HEK293 (cell line): ENCODE measurements around the gene RASD1.

Experiments used
- KLF16 ChIP-seq: fragments of 450-650 bp; formaldehyde crosslinking; IDR thresholded peaks from 2 replicates; pipeline ENCODE4 v1.5.1; 2017; ENCODE audit warnings: missing biosample characterization, missing genetic modification characterization
- YY1 ChIP-seq: fragments of 450-650 bp; formaldehyde crosslinking; IDR thresholded peaks from 2 replicates; pipeline ENCODE4 v1.5.1; 2018; ENCODE audit warnings: missing biosample characterization, missing genetic modification characterization
- ZNF19 ChIP-seq: fragments of 450-650 bp; formaldehyde crosslinking; IDR thresholded peaks from 2 replicates; pipeline ENCODE4; 2016; ENCODE audit warnings: missing biosample characterization, missing genetic modification characterization, low read depth
- ZNF530 ChIP-seq: fragments of 450-650 bp; formaldehyde crosslinking; IDR thresholded peaks from 2 replicates; pipeline ENCODE4 v1.5.1; 2016; ENCODE audit warnings: low read depth, missing biosample characterization, missing genetic modification characterization
- ZNF555 ChIP-seq: fragments of 450-650 bp; formaldehyde crosslinking; conservative IDR thresholded peaks from 2 replicates; pipeline ENCODE4 v1.5.1; 2017; ENCODE audit warnings: missing biosample characterization, mild to moderate bottlenecking, missing genetic modification characterization, inconsistent platforms
- ZNF776 ChIP-seq: fragments of 450-650 bp; formaldehyde crosslinking; IDR thresholded peaks from 2 replicates; pipeline ENCODE4 v1.5.0; 2017; ENCODE audit warnings: missing biosample characterization, missing genetic modification characterization, borderline replicate concordance
- TF ChIP-seq, protein P1 (sequence below): fragments of 450-650 bp; formaldehyde crosslinking; IDR thresholded peaks from 2 replicates; pipeline ENCODE4 v1.5.1; 2016; ENCODE audit warnings: missing biosample characterization, missing genetic modification characterization
- TF ChIP-seq, protein P2 (sequence below): fragments of 450-650 bp; formaldehyde crosslinking; IDR thresholded peaks from 2 replicates; pipeline ENCODE4 v1.5.1; 2016; ENCODE audit warnings: missing biosample characterization, missing genetic modification characterization
- TF ChIP-seq, protein P3 (sequence below): fragments of 450-650 bp; formaldehyde crosslinking; IDR thresholded peaks from 2 replicates; pipeline ENCODE4 v1.5.1; 2016; ENCODE audit warnings: missing biosample characterization, missing genetic modification characterization
- TF ChIP-seq, protein P4 (sequence below): fragments of 450-650 bp; formaldehyde crosslinking; IDR thresholded peaks from 2 replicates; pipeline ENCODE4 v1.5.1; 2017; ENCODE audit warnings: missing biosample characterization, missing genetic modification characterization
- TF ChIP-seq, protein P5 (sequence below): IDR thresholded peaks from 2 replicates; pipeline ENCODE4 v1.6.1; 2011; ENCODE audit warnings: mild to moderate bottlenecking, low read depth, low read length, borderline replicate concordance

DNA sequence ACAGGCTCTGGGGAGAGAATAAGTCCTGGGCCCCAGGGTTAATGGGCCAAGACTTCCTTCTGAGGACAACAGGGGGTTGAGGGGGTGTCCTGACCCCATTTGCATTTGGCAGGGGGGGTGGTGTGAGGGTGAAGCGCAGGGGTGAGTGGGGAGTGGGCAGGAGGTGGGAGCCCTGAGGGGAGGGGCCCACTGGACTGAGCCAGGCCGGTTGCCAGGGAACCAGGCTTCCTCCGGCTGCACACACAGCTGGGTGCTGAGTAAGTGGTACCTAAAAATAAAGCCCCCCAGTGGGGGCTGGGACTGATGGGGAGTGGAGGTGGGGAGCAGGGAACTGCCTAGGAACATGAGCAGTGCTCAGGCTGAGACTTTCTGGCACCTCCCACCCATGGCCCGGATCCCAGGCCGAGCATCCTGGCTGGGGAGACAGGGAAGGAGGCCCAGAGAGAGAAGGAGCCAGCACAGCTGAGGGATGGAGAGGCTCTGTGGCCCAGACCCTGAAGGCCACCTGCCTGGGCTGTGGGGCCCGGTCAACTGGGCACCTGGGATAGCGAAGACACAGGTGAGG lies 7.5 kb upstream of the RASD1 start:
- TF ChIP-seq ZNF776 (tag by site-specific recombination) (no peak), YY1 (tag by site-specific recombination) (no peak), ZNF530 (tag by site-specific recombination) (no peak), ZNF19 (tag by site-specific recombination) (no peak), KLF16 (tag by site-specific recombination) (no peak), ZNF555 (no peak)
- TF ChIP-seq, protein P1, sequence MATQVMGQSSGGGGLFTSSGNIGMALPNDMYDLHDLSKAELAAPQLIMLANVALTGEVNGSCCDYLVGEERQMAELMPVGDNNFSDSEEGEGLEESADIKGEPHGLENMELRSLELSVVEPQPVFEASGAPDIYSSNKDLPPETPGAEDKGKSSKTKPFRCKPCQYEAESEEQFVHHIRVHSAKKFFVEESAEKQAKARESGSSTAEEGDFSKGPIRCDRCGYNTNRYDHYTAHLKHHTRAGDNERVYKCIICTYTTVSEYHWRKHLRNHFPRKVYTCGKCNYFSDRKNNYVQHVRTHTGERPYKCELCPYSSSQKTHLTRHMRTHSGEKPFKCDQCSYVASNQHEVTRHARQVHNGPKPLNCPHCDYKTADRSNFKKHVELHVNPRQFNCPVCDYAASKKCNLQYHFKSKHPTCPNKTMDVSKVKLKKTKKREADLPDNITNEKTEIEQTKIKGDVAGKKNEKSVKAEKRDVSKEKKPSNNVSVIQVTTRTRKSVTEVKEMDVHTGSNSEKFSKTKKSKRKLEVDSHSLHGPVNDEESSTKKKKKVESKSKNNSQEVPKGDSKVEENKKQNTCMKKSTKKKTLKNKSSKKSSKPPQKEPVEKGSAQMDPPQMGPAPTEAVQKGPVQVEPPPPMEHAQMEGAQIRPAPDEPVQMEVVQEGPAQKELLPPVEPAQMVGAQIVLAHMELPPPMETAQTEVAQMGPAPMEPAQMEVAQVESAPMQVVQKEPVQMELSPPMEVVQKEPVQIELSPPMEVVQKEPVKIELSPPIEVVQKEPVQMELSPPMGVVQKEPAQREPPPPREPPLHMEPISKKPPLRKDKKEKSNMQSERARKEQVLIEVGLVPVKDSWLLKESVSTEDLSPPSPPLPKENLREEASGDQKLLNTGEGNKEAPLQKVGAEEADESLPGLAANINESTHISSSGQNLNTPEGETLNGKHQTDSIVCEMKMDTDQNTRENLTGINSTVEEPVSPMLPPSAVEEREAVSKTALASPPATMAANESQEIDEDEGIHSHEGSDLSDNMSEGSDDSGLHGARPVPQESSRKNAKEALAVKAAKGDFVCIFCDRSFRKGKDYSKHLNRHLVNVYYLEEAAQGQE: no peak
- TF ChIP-seq, protein P2, sequence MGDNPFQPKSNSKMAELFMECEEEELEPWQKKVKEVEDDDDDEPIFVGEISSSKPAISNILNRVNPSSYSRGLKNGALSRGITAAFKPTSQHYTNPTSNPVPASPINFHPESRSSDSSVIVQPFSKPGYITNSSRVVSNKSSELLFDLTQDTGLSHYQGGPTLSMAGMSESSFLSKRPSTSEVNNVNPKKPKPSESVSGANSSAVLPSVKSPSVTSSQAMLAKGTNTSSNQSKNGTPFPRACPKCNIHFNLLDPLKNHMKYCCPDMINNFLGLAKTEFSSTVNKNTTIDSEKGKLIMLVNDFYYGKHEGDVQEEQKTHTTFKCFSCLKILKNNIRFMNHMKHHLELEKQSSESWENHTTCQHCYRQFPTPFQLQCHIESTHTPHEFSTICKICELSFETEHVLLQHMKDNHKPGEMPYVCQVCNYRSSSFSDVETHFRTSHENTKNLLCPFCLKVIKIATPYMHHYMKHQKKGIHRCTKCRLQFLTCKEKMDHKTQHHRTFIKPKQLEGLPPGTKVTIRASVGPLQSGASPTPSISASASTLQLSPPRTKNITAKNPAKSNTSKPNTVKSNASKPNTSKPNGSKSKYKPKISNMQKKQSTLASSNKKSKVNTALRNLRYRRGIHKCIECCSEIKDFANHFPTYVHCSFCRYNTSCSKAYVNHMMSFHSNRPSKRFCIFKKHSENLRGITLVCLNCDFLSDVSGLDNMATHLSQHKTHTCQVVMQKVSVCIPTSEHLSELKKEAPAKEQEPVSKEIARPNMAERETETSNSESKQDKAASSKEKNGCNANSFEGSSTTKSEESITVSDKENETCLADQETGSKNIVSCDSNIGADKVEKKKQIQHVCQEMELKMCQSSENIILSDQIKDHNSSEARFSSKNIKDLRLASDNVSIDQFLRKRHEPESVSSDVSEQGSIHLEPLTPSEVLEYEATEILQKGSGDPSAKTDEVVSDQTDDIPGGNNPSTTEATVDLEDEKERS (tag by site-specific recombination): no peak
- TF ChIP-seq, protein P3, sequence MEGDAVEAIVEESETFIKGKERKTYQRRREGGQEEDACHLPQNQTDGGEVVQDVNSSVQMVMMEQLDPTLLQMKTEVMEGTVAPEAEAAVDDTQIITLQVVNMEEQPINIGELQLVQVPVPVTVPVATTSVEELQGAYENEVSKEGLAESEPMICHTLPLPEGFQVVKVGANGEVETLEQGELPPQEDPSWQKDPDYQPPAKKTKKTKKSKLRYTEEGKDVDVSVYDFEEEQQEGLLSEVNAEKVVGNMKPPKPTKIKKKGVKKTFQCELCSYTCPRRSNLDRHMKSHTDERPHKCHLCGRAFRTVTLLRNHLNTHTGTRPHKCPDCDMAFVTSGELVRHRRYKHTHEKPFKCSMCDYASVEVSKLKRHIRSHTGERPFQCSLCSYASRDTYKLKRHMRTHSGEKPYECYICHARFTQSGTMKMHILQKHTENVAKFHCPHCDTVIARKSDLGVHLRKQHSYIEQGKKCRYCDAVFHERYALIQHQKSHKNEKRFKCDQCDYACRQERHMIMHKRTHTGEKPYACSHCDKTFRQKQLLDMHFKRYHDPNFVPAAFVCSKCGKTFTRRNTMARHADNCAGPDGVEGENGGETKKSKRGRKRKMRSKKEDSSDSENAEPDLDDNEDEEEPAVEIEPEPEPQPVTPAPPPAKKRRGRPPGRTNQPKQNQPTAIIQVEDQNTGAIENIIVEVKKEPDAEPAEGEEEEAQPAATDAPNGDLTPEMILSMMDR (tag by site-specific recombination): no peak
- TF ChIP-seq, protein P4, sequence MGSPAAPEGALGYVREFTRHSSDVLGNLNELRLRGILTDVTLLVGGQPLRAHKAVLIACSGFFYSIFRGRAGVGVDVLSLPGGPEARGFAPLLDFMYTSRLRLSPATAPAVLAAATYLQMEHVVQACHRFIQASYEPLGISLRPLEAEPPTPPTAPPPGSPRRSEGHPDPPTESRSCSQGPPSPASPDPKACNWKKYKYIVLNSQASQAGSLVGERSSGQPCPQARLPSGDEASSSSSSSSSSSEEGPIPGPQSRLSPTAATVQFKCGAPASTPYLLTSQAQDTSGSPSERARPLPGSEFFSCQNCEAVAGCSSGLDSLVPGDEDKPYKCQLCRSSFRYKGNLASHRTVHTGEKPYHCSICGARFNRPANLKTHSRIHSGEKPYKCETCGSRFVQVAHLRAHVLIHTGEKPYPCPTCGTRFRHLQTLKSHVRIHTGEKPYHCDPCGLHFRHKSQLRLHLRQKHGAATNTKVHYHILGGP (tag by site-specific recombination): no peak
- TF ChIP-seq, protein P5, sequence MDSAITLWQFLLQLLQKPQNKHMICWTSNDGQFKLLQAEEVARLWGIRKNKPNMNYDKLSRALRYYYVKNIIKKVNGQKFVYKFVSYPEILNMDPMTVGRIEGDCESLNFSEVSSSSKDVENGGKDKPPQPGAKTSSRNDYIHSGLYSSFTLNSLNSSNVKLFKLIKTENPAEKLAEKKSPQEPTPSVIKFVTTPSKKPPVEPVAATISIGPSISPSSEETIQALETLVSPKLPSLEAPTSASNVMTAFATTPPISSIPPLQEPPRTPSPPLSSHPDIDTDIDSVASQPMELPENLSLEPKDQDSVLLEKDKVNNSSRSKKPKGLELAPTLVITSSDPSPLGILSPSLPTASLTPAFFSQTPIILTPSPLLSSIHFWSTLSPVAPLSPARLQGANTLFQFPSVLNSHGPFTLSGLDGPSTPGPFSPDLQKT: no peak
